WTC11 (cell line): ENCODE results near the gene RPS13. TPM values are rescaled to one million over a fixed set of nuclear protein-coding genes. Genes with fewer than 3 reads are reported as not detected.

Experiments used
- ATAC-seq: fragments of 200-7000 bp; cut with Tn5 transposase; 2 replicates; pipeline ENCODE4 v1.10.0; 2021; ENCODE audit warnings: mild to moderate bottlenecking, moderate library complexity
- CTCF ChIA-PET: fragments of 300-600 bp; sonication (Branson Sonifier 250); formaldehyde crosslinking; loops from one replicate; lab custom pipeline; 2021; ENCODE audit warnings: antibody characterized with exemption; lab: Charles Lee
- POLR2A ChIA-PET: fragments of 350-600 bp; sonication (Branson Sonifier 250); formaldehyde crosslinking; loops from one replicate; lab custom pipeline; 2021; ENCODE audit warnings: antibody characterized with exemption; lab: Charles Lee
- DNase-seq: peaks from one replicate; pipeline ENCODE4 v3.0.0; 2021; ENCODE audit warnings: low spot score
- H3K27ac Mint-ChIP-seq: 2 replicates; pipeline ENCODE4 v1.8.0; 2021; ENCODE audit warnings: mixed read lengths
- H3K27me3 Mint-ChIP-seq: 2 replicates; pipeline ENCODE4 v1.8.0; 2021; ENCODE audit warnings: low read depth, mild to moderate bottlenecking, moderate library complexity, mixed read lengths
- H3K36me3 Mint-ChIP-seq: 2 replicates; pipeline ENCODE4 v1.8.0; 2021; ENCODE audit warnings: mixed read lengths
- H3K4me1 Mint-ChIP-seq: 2 replicates; pipeline ENCODE4 v1.8.0; 2022; ENCODE audit warnings: mixed read lengths
- H3K4me3 Mint-ChIP-seq: 2 replicates; pipeline ENCODE4 v1.8.0; 2021; ENCODE audit warnings: mild to moderate bottlenecking, moderate library complexity, mixed read lengths
- H3K9me3 Mint-ChIP-seq: 2 replicates; pipeline ENCODE4 v1.8.0; 2021; ENCODE audit warnings: mixed read lengths
- CBFB ChIP-seq: sonication (generic); formaldehyde crosslinking; IDR thresholded peaks from 2 replicates; pipeline ENCODE4 v1.8.1; 2022; ENCODE audit warnings: mild to moderate bottlenecking, low read depth, missing genetic modification reagents
- CREB1 ChIP-seq: sonication (generic); formaldehyde crosslinking; IDR thresholded peaks from 2 replicates; pipeline ENCODE4 v1.8.0; 2023; ENCODE audit warnings: mild to moderate bottlenecking, missing genetic modification reagents
- CTCF ChIP-seq: fragments of 200-600 bp; IDR thresholded peaks from 2 replicates; pipeline ENCODE4 v1.8.0; 2022; ENCODE audit warnings: antibody characterized with exemption
- E2F4 ChIP-seq: sonication (generic); formaldehyde crosslinking; IDR thresholded peaks from 2 replicates; pipeline ENCODE4 v1.8.1; 2022; ENCODE audit warnings: low read depth, mild to moderate bottlenecking, moderate library complexity, missing genetic modification reagents, borderline replicate concordance
- ELF4 ChIP-seq: sonication (generic); formaldehyde crosslinking; IDR thresholded peaks from 2 replicates; pipeline ENCODE4 v1.8.1; 2022; ENCODE audit warnings: low read depth, mild to moderate bottlenecking, moderate library complexity, missing genetic modification reagents
- IRF1 ChIP-seq: sonication (generic); formaldehyde crosslinking; IDR thresholded peaks from 2 replicates; pipeline ENCODE4 v1.8.0; 2023; ENCODE audit warnings: missing genetic modification reagents
- MAX ChIP-seq: sonication (generic); formaldehyde crosslinking; IDR thresholded peaks from 2 replicates; pipeline ENCODE4 v1.8.0; 2022; ENCODE audit warnings: mild to moderate bottlenecking, missing genetic modification reagents
- MLX ChIP-seq: sonication (generic); formaldehyde crosslinking; IDR thresholded peaks from 2 replicates; pipeline ENCODE4 v1.8.1; 2023; ENCODE audit warnings: mild to moderate bottlenecking, missing genetic modification reagents, moderate library complexity
- OVOL2 ChIP-seq: fragments of 250-450 bp; sonication (Bioruptor Pico); IDR thresholded peaks from 2 replicates; pipeline ENCODE4 v1.9.0; 2021; ENCODE audit warnings: mild to moderate bottlenecking, borderline replicate concordance
- TP53 ChIP-seq: sonication (generic); formaldehyde crosslinking; IDR thresholded peaks from 2 replicates; pipeline ENCODE4 v1.8.1; 2023; ENCODE audit warnings: mild to moderate bottlenecking, missing genetic modification reagents
- ZNF232 ChIP-seq: sonication (generic); formaldehyde crosslinking; IDR thresholded peaks from 2 replicates; pipeline ENCODE4 v1.8.0; 2022; ENCODE audit warnings: mild to moderate bottlenecking, missing genetic modification reagents
- ZNF423 ChIP-seq: fragments of 250-450 bp; sonication (Bioruptor Pico); IDR thresholded peaks from 2 replicates; pipeline ENCODE4 v2.1.2; 2022; ENCODE audit warnings: mild to moderate bottlenecking, moderate library complexity
- total RNA-seq: library from RNA; stranded (reverse); gene quantifications from 3 replicates; pipeline ENCODE4 v1.2.3, GENCODE V29; 2021

RPS13 gene
- total RNA-seq, 1 experiment from 2014 or later = 1,200 TPM

GRCh38 chr11:17024924-17025323 is 52.5 kb downstream of the RPS13 start:
- H3K4me3 Mint-ChIP-seq = no peak overlapping the region
- ATAC-seq (no peak), DNase-seq (no peak)
- no peaks in the 10 kb centered on the region; the same call in 1 of the 2 replicates for H3K9me3 Mint-ChIP-seq
- H3K27ac Mint-ChIP-seq = no peak overlapping the region
- ChIA-PET POLR2A (no interaction called here), CTCF (no interaction called here)
- H3K36me3 Mint-ChIP-seq = 0 out of 2 replicates have a peak, but pooled peaks cover 2% of the 10 kb centered on the region
- no peak for TF ChIP-seq MLX (CRISPR knock-in tag)
- TF ChIP-seq E2F4 (CRISPR knock-in tag) = no peak
- no peak for TF ChIP-seq MAX (CRISPR knock-in tag)
- TF ChIP-seq TP53 (CRISPR knock-in tag) = no peak
- no peak for TF ChIP-seq OVOL2 (CRISPR knock-in tag)
- no peak for TF ChIP-seq ZNF423
- TF ChIP-seq CTCF = no peak
- no peak for TF ChIP-seq CBFB (CRISPR knock-in tag)
- no peak for TF ChIP-seq ZNF232 (CRISPR knock-in tag)
- no peak for TF ChIP-seq ELF4 (CRISPR knock-in tag)
- TF ChIP-seq IRF1 = no peak
- no peak for TF ChIP-seq CREB1 (CRISPR knock-in tag)
- H3K4me1 Mint-ChIP-seq = peaks cover 10% of the 10 kb centered on the region
- no peaks in the 10 kb centered on the region for H3K27me3 Mint-ChIP-seq

Other genes starting within 250 kb of the RPS13 start
- 13.0 to 16.2 TPM (median 15.3 TPM) in 3 replicates for gene PLEKHA7, start 63.3 kb downstream of the RPS13 start, total RNA-seq
- 90.1 to 105 TPM (median 97.2 TPM) in 3 replicates for gene PIK3C2A, start 130.3 kb upstream of the RPS13 start, total RNA-seq
- gene NUCB2, start 199.1 kb upstream of the RPS13 start, total RNA-seq = 16.1 to 20.9 TPM (median 16.7 TPM) in 3 replicates